Effector memory CD8-positive, alpha-beta T cell (primary cell): Measurements from ENCODE around the gene TNFRSF1A.

Experiments used
- ATAC-seq: fragments of 150-1000 bp; cut with Tn5 transposase; replicated peaks from 2 replicates; pipeline ENCODE4 v1.10.0; 2021; ENCODE audit warnings: mild to moderate bottlenecking, moderate library complexity
- DNase-seq, 3 experiments: peaks; one replicate each; pipeline ENCODE4 v3.0.0; 2021
- H3K27ac Mint-ChIP-seq, 2 donors: one replicate each; pipeline ENCODE4 v1.8.0; 2022; ENCODE audit warnings: mild to moderate bottlenecking in 2 of 2, mixed read lengths in 2 of 2, moderate library complexity in 2 of 2
- H3K27me3 Mint-ChIP-seq, 2 donors: one replicate each; pipeline ENCODE4 v1.8.0; 2022; ENCODE audit warnings: mixed read lengths in 2 of 2
- H3K36me3 Mint-ChIP-seq: one replicate; pipeline ENCODE4 v1.8.0; 2022; ENCODE audit warnings: mild to moderate bottlenecking, moderate library complexity, mixed read lengths; ENCODE audit not compliant: insufficient read depth
- H3K4me1 Mint-ChIP-seq, 2 donors: one replicate each; pipeline ENCODE4 v1.8.0; 2022; ENCODE audit warnings: low read depth in 2 of 2, mixed read lengths in 2 of 2
- H3K4me3 Mint-ChIP-seq, 2 donors: one replicate each; pipeline ENCODE4 v1.8.0; 2022; ENCODE audit warnings: mild to moderate bottlenecking in 2 of 2, mixed read lengths in 2 of 2, moderate library complexity in 2 of 2
- H3K9me3 Mint-ChIP-seq, 2 donors: one replicate each; pipeline ENCODE4 v1.8.0; 2022; ENCODE audit warnings: mixed read lengths in 2 of 2
- total RNA-seq, 9 experiments: gene quantifications; one replicate each; lab custom pipeline; 2026; lab: John Stamatoyannopoulos, UW

Gene TNFRSF1A
- 19.5 to 43.1 (median 35.2) reads per million in 9 experiments for total RNA-seq

GRCh38 chr12:6341417-6342139 lies at the start of gene TNFRSF1A:
TSS of gene TNFRSF1A (minus strand) at chr12:6342076. CDS start at chr12:6341814, 262 bp downstream.
- ATAC-seq: peak; percentile 20
- peaks cover 0 to 1% of the 10 kb centered on the region in 2 donors for H3K27me3 Mint-ChIP-seq
- H3K36me3 Mint-ChIP-seq: peaks cover 10% of the 10 kb centered on the region

GRCh38 chr12:6391013-6391412 lies 49.1 kb upstream of the TNFRSF1A start:
- Mint-ChIP-seq H3K9me3 (no peaks in the 10 kb centered on the region), H3K27ac (no peak overlapping the region), H3K4me1 (no peaks in the 10 kb centered on the region), H3K4me3 (no peak overlapping the region), H3K36me3 (no peaks in the 10 kb centered on the region), H3K27me3 (peaks cover 0 to 14% of the 10 kb centered on the region in 2 donors)
- no peak for DNase-seq
- ATAC-seq: no peak

More at GRCh38 chr12:6341417-6342139, at the start of gene TNFRSF1A:
- no peak within 1 kb of the TSS for H3K4me3 Mint-ChIP-seq
- H3K4me1 Mint-ChIP-seq: peaks cover 40 to 43% of the 10 kb centered on the region in 2 donors
- H3K27ac Mint-ChIP-seq: no peak within 1 kb of the TSS
- no peaks in the 10 kb centered on the region for H3K9me3 Mint-ChIP-seq
- DNase-seq: peak in 1 of 3 experiments; percentile 28

- no peaks in the 10 kb centered on the region for H3K36me3 Mint-ChIP-seq
- H3K9me3 Mint-ChIP-seq: no peaks in the 10 kb centered on the region
- H3K27ac Mint-ChIP-seq: no peak overlapping the region
- ATAC-seq: no peak
- H3K4me3 Mint-ChIP-seq: no peak overlapping the region
- DNase-seq: no peak
- no peaks in the 10 kb centered on the region for H3K4me1 Mint-ChIP-seq
- H3K27me3 Mint-ChIP-seq: peaks cover 0 to 15% of the 10 kb centered on the region in 2 donors
Observed at GRCh38 chr12:6390084-6390799, 48.4 kb upstream of the TNFRSF1A start.

- ATAC-seq: no peak
- H3K4me3 Mint-ChIP-seq: no peak overlapping the region
- H3K36me3 Mint-ChIP-seq: no peaks in the 10 kb centered on the region
- no peak for DNase-seq
- peaks cover 15 to 36% of the 10 kb centered on the region in 2 donors for H3K27me3 Mint-ChIP-seq
- peaks cover 0 to 7% of the 10 kb centered on the region in 2 donors for H3K4me1 Mint-ChIP-seq
- no peaks in the 10 kb centered on the region for H3K9me3 Mint-ChIP-seq
- H3K27ac Mint-ChIP-seq: peak overlapping the region in 1 of 2 donors; percentile 18
Observed at GRCh38 chr12:6387541-6387940, 45.7 kb upstream of the TNFRSF1A start.

- Mint-ChIP-seq H3K4me3 (no peak overlapping the region), H3K36me3 (no peaks in the 10 kb centered on the region), H3K4me1 (peaks cover 0 to 8% of the 10 kb centered on the region in 2 donors), H3K27me3 (peaks cover 24 to 47% of the 10 kb centered on the region in 2 donors), H3K27ac (no peak overlapping the region), H3K9me3 (no peaks in the 10 kb centered on the region)
- DNase-seq (no peak), ATAC-seq (no peak)
Observed at GRCh38 chr12:6386491-6386890, 44.6 kb upstream of the TNFRSF1A start.

GRCh38 chr12:6386038-6386437 lies 44.2 kb upstream of the TNFRSF1A start:
- DNase-seq (no peak), ATAC-seq (no peak)
- no peaks in the 10 kb centered on the region for H3K9me3 Mint-ChIP-seq
- H3K27me3 Mint-ChIP-seq: peaks cover 29 to 51% of the 10 kb centered on the region in 2 donors
- H3K4me1 Mint-ChIP-seq: peaks cover 0 to 8% of the 10 kb centered on the region in 2 donors
- H3K27ac Mint-ChIP-seq: no peak overlapping the region
- no peak overlapping the region for H3K4me3 Mint-ChIP-seq
- no peaks in the 10 kb centered on the region for H3K36me3 Mint-ChIP-seq

- Mint-ChIP-seq H3K4me1 (peaks cover 0 to 8% of the 10 kb centered on the region in 2 donors), H3K4me3 (peak overlapping the region in 1 of 2 donors; percentile 41), H3K27ac (no peak overlapping the region), H3K27me3 (peaks cover 33 to 62% of the 10 kb centered on the region in 2 donors), H3K9me3 (no peaks in the 10 kb centered on the region), H3K36me3 (no peaks in the 10 kb centered on the region)
- ATAC-seq: no peak
- DNase-seq: no peak
Observed at GRCh38 chr12:6384499-6385436, 42.9 kb upstream of the TNFRSF1A start.

- Mint-ChIP-seq H3K36me3 (no peaks in the 10 kb centered on the region), H3K27me3 (peaks cover 33 to 62% of the 10 kb centered on the region in 2 donors), H3K4me1 (peaks cover 0 to 8% of the 10 kb centered on the region in 2 donors), H3K9me3 (no peaks in the 10 kb centered on the region), H3K27ac (no peak within 1 kb of the TSS), H3K4me3 (peak within 1 kb of the TSS in 1 of 2 donors; percentile 41)
- DNase-seq (no peak), ATAC-seq (no peak)
Observed at GRCh38 chr12:6383572-6384498, 42.0 kb upstream of the TNFRSF1A start, which contains the start of gene LTBR. TSS of gene LTBR (plus strand) at chr12:6384162. CDS start at chr12:6384359, 197 bp downstream.

GRCh38 chr12:6382982-6383381 lies 41.1 kb upstream of the TNFRSF1A start:
- Mint-ChIP-seq H3K27ac (no peak overlapping the region), H3K9me3 (no peaks in the 10 kb centered on the region), H3K27me3 (peaks cover 33 to 54% of the 10 kb centered on the region in 2 donors), H3K36me3 (no peaks in the 10 kb centered on the region), H3K4me1 (peaks cover 0 to 8% of the 10 kb centered on the region in 2 donors), H3K4me3 (peak overlapping the region in 1 of 2 donors; percentile 15)
- DNase-seq (no peak), ATAC-seq (no peak)

- Mint-ChIP-seq H3K36me3 (no peaks in the 10 kb centered on the region), H3K4me1 (peaks cover 0 to 11% of the 10 kb centered on the region in 2 donors), H3K27me3 (peaks cover 33 to 48% of the 10 kb centered on the region in 2 donors), H3K27ac (no peak overlapping the region), H3K4me3 (no peak overlapping the region), H3K9me3 (no peaks in the 10 kb centered on the region)
- ATAC-seq (no peak), DNase-seq (no peak)
Observed at GRCh38 chr12:6382371-6382770, 40.5 kb upstream of the TNFRSF1A start.

GRCh38 chr12:6380141-6381121 lies 38.6 kb upstream of the TNFRSF1A start:
- H3K4me3 Mint-ChIP-seq: no peak overlapping the region
- H3K9me3 Mint-ChIP-seq: no peaks in the 10 kb centered on the region
- ATAC-seq: no peak
- H3K27ac Mint-ChIP-seq: no peak overlapping the region
- peaks cover 11 to 26% of the 10 kb centered on the region in 2 donors for H3K4me1 Mint-ChIP-seq
- no peaks in the 10 kb centered on the region for H3K36me3 Mint-ChIP-seq
- no peak for DNase-seq
- peaks cover 40 to 48% of the 10 kb centered on the region in 2 donors for H3K27me3 Mint-ChIP-seq
